Endothelial cell of hepatic sinusoid (primary cell): ENCODE results near the gene ARL6.

ENCODE experiments used
- in situ Hi-C: cut with HindIII; loops from 2 replicates; pipeline ENCODE4 v1.10.0; 2017; ENCODE audit warnings: low sequenced_read_pairs

ARL6 gene

GRCh38 chr3:97764407-97765238 is at the start of gene ARL6:
Gene ARL6, plus strand, starts transcription at chr3:97764758. Its CDS starts 3,350 bp downstream, at chr3:97768108.
- in situ Hi-C loops = no loop called here

- in situ Hi-C loops = no loop called here
Measured at GRCh38 chr3:97719156-97719821, 45.3 kb upstream of the ARL6 start.

- in situ Hi-C loops = no loop called here
Measured at GRCh38 chr3:97720417-97720816, 44.1 kb upstream of the ARL6 start.

- in situ Hi-C loops = no loop called here
Measured at GRCh38 chr3:97721446-97721845, 43.1 kb upstream of the ARL6 start.

GRCh38 chr3:97736928-97737327 is 27.6 kb upstream of the ARL6 start:
- in situ Hi-C loops = no loop called here

- in situ Hi-C loops = no loop called here
Measured at GRCh38 chr3:97738761-97739160, 25.8 kb upstream of the ARL6 start.

- in situ Hi-C loops = no loop called here
Measured at GRCh38 chr3:97742036-97742435, 22.5 kb upstream of the ARL6 start.

- in situ Hi-C loops = no loop called here
Measured at GRCh38 chr3:97744289-97744688, 20.3 kb upstream of the ARL6 start.

- in situ Hi-C loops = no loop called here
Measured at GRCh38 chr3:97763586-97764406, 762 bp upstream of the ARL6 start.

GRCh38 chr3:97765336-97765735 is 778 bp downstream of the ARL6 start:
- in situ Hi-C loops = no loop called here

GRCh38 chr3:97772926-97773325 is 8.4 kb downstream of the ARL6 start:
- in situ Hi-C loops = no loop called here

GRCh38 chr3:97778152-97778551 is 13.6 kb downstream of the ARL6 start:
- in situ Hi-C loops = no loop called here

GRCh38 chr3:97793420-97794019 is 29.0 kb downstream of the ARL6 start:
- in situ Hi-C loops = no loop called here

- in situ Hi-C loops = no loop called here
Measured at GRCh38 chr3:97795951-97796350, 31.4 kb downstream of the ARL6 start.

GRCh38 chr3:97804471-97804870 is 39.9 kb downstream of the ARL6 start:
- in situ Hi-C loops = loop anchor here (25.0 kb wide), 1 partner anchor 208 kb away; no protein-coding TSS in a partner anchor

- in situ Hi-C loops = loop anchor here (25.0 kb wide), 1 partner anchor 201 kb away; no protein-coding TSS in a partner anchor
Measured at GRCh38 chr3:97810779-97811390, 46.3 kb downstream of the ARL6 start.

GRCh38 chr3:97815149-97815917 is 50.8 kb downstream of the ARL6 start:
- in situ Hi-C loops = loop anchor here (25.0 kb wide), 1 partner anchor 197 kb away; no protein-coding TSS in a partner anchor

- in situ Hi-C loops = loop anchor here (25.0 kb wide), 1 partner anchor 195 kb away; no protein-coding TSS in a partner anchor
Measured at GRCh38 chr3:97816811-97817210, 52.3 kb downstream of the ARL6 start.

- in situ Hi-C loops = loop anchor here (25.0 kb wide), 1 partner anchor 194 kb away; no protein-coding TSS in a partner anchor
Measured at GRCh38 chr3:97817965-97818364, 53.4 kb downstream of the ARL6 start.
